GM06990 (cell line): ENCODE data around the gene LMO3.
"Not testable (repeated sequence)": the region's sequence is repeated elsewhere in the genome, so short reads cannot be mapped to it uniquely, and the experiment has no call there.

ENCODE experiments used
- DNase-seq: peaks from one replicate; pipeline ENCODE4 v3.0.0-alpha.2; 2011; ENCODE audit not compliant: insufficient read length; ENCODE audit errors: extremely low read depth
- H3K27me3 ChIP-seq: replicated peaks from 2 replicates; pipeline ENCODE4 v1.6.0; 2011; ENCODE audit warnings: low read length; ENCODE audit not compliant: control insufficient read depth, insufficient read depth
- H3K36me3 ChIP-seq: 2 replicates; pipeline ENCODE4 v1.5.1; 2011; ENCODE audit warnings: low read length; ENCODE audit not compliant: control insufficient read depth, insufficient read depth
- H3K4me3 ChIP-seq: replicated peaks from 2 replicates; pipeline ENCODE4 v1.5.1; 2011; ENCODE audit warnings: low read depth, mild to moderate bottlenecking, control low read depth, low read length
- CTCF ChIP-seq: IDR thresholded peaks from 2 replicates; pipeline ENCODE4 v1.5.1; 2011; ENCODE audit warnings: low read length, control low read depth, mild to moderate bottlenecking, inconsistent platforms; ENCODE audit not compliant: insufficient read depth, poor library complexity, severe bottlenecking

LMO3 gene

GRCh38 chr12:16552301-16552700 is 53.7 kb downstream of the LMO3 start:
- Histone ChIP-seq H3K36me3 (no peaks in the 10 kb centered on the region), H3K4me3 (no peak overlapping the region), H3K27me3 (no peaks in the 10 kb centered on the region)
- no peak for TF ChIP-seq CTCF
- no peak for DNase-seq

GRCh38 chr12:16545836-16546235 is 60.1 kb downstream of the LMO3 start:
- no peaks in the 10 kb centered on the region for H3K27me3 ChIP-seq
- H3K4me3 ChIP-seq, result no peak overlapping the region
- no peak for TF ChIP-seq CTCF
- DNase-seq, result no peak
- no peaks in the 10 kb centered on the region for H3K36me3 ChIP-seq

- Histone ChIP-seq H3K36me3 (no peaks in the 10 kb centered on the region), H3K27me3 (no peaks in the 10 kb centered on the region), H3K4me3 (no peak overlapping the region)
- no peak for DNase-seq
- no peak for TF ChIP-seq CTCF
These were observed 63.4 kb downstream of the LMO3 start for GRCh38 chr12:16542586-16542985.

GRCh38 chr12:16537652-16538051 is 68.3 kb downstream of the LMO3 start:
- not testable (repeated sequence) for DNase-seq, H3K4me3 ChIP-seq, H3K36me3 ChIP-seq, H3K27me3 ChIP-seq

GRCh38 chr12:16531621-16532020 is 74.3 kb downstream of the LMO3 start:
- no peak for TF ChIP-seq CTCF
- DNase-seq, result no peak
- Histone ChIP-seq H3K4me3 (no peak overlapping the region), H3K36me3 (no peaks in the 10 kb centered on the region), H3K27me3 (no peaks in the 10 kb centered on the region)

GRCh38 chr12:16530268-16530850 is 75.6 kb downstream of the LMO3 start:
- no peaks in the 10 kb centered on the region for H3K27me3 ChIP-seq
- no peaks in the 10 kb centered on the region for H3K36me3 ChIP-seq
- H3K4me3 ChIP-seq, result no peak overlapping the region
- DNase-seq, result no peak
- TF ChIP-seq CTCF, result no peak
